Neural progenitor cell (in vitro differentiated cells): ENCODE results near the gene COX7A2L.

Source experiments
- CTCF ChIP-seq: fragments of 200-600 bp; sonication (generic); IDR thresholded peaks from 2 replicates; pipeline ENCODE4 v1.5.1; 2017; ENCODE audit warnings: antibody characterized with exemption, mild to moderate bottlenecking
- EZH2 ChIP-seq: fragments of 200-600 bp; sonication (generic); IDR thresholded peaks from 2 replicates; pipeline ENCODE4 v1.6.1; 2017; ENCODE audit warnings: antibody characterized with exemption, mild to moderate bottlenecking, moderate library complexity
- EZH2phosphoT487 ChIP-seq: fragments of 200-600 bp; sonication (generic); IDR thresholded peaks from 2 replicates; pipeline ENCODE4 v1.6.1; 2017; ENCODE audit warnings: antibody characterized with exemption

- TF ChIP-seq EZH2 (no peak), CTCF (no peak), EZH2phosphoT487 (no peak)
These were observed 18.8 kb downstream of the COX7A2L start for GRCh38 chr2:42342061-42342794.
